A549 (cell line): ENCODE data around the gene PLEKHG4B. TPM values are rescaled to one million over a fixed set of nuclear protein-coding genes. Genes with fewer than 3 reads are reported as not detected.

Experiments used
- ATAC-seq, 2 experiments: fragments of 200-7000 bp in 1 of 2; fragments of >200 bp in 1 of 2; cut with Nextera tagmentation in 1 of 2; cut with Tn5 transposase in 1 of 2; 3 replicates each; pipeline versions ENCODE4 v1.8.0 to v1.9.1; 2018 to 2020; ENCODE audit warnings: mild to moderate bottlenecking in 1 of 2, moderate library complexity in 1 of 2
- CTCF ChIA-PET: fragments of 300-600 bp; sonication (Branson Sonifier 250); formaldehyde crosslinking; extraction: SDS; loops from one replicate; lab custom pipeline; 2021; ENCODE audit warnings: antibody characterized with exemption, inconsistent platforms; lab: Yijun Ruan, JAX
- POLR2A ChIA-PET: fragments of 350-600 bp; formaldehyde crosslinking; extraction: SDS; loops from one replicate; lab custom pipeline; 2021; ENCODE audit warnings: antibody characterized with exemption, inconsistent platforms; lab: Yijun Ruan, JAX
- DNase-seq, 2 experiments: peaks; one replicate each; pipeline versions ENCODE4 v3.0.0 to v3.0.0-alpha.2; 2011 to 2016; ENCODE audit warnings: low read depth in 1 of 2, low spot score in 1 of 2
- FAIRE-seq: peaks from 2 replicates; lab custom pipeline; 2011; peaks lifted over from hg19 to GRCh38; lab: Jason Lieb, UNC
- H3K27ac ChIP-seq, 2 experiments: fragments of >200 bp; sonication (Bioruptor Twin); formaldehyde crosslinking; 3 replicates each; pipeline ENCODE4 v1.5.1; 2016 to 2017
- H3K4me1 ChIP-seq: fragments of >200 bp; sonication (Bioruptor Twin); formaldehyde crosslinking; 3 replicates; pipeline ENCODE4 v1.6.1; 2016
- H3K4me2 ChIP-seq: fragments of >200 bp; sonication (Bioruptor Twin); formaldehyde crosslinking; 3 replicates; pipeline ENCODE4 v1.6.1; 2016
- H3K4me3 ChIP-seq: fragments of >200 bp; sonication (Bioruptor Twin); formaldehyde crosslinking; 3 replicates; pipeline ENCODE4 v1.5.1; 2016
- H3K9me3 ChIP-seq: fragments of >200 bp; sonication (Bioruptor Twin); formaldehyde crosslinking; 3 replicates; pipeline ENCODE4 v1.6.1; 2016
- BHLHE40 ChIP-seq: IDR thresholded peaks from 2 replicates; pipeline ENCODE4 v1.6.1; 2012; ENCODE audit warnings: low read depth, low read length, inconsistent platforms
- CBX2 ChIP-seq: fragments of 200-600 bp; sonication (generic); IDR thresholded peaks from 2 replicates; pipeline ENCODE4 v1.6.1; 2016; ENCODE audit warnings: low read depth, mild to moderate bottlenecking, borderline replicate concordance
- CBX8 ChIP-seq: fragments of 200-600 bp; sonication (generic); IDR thresholded peaks from 2 replicates; pipeline ENCODE4 v1.6.1; 2016
- CEBPB ChIP-seq, 2 experiments: fragments of >200 bp in 1 of 2; sonication (Bioruptor Twin) in 1 of 2; formaldehyde crosslinking in 1 of 2; IDR thresholded peaks; 2 replicates each; pipeline ENCODE4 v1.6.1; 2012 to 2016
- EP300 ChIP-seq, 2 experiments: fragments of >200 bp; sonication (Bioruptor Twin); formaldehyde crosslinking; IDR thresholded peaks; 2 replicates in 1 of 2; 3 replicates in 1 of 2; pipeline ENCODE4 v1.6.1; 2016 to 2017
- FOSB ChIP-seq: fragments of 250-450 bp; sonication (Bioruptor Pico); IDR thresholded peaks from 2 replicates; pipeline ENCODE4 v1.5.0; 2020; ENCODE audit warnings: mild to moderate bottlenecking, moderate library complexity
- FOSL2 ChIP-seq, 2 experiments: fragments of 450-650 bp in 1 of 2; fragments of >200 bp in 1 of 2; sonication (Bioruptor Twin) in 1 of 2; formaldehyde crosslinking; IDR thresholded peaks; 2 replicates each; pipeline versions ENCODE4 v1.5.0 to v1.6.1; 2016 to 2020; ENCODE audit warnings: mild to moderate bottlenecking in 1 of 2, moderate library complexity in 1 of 2
- FOXS1 ChIP-seq: fragments of 250-450 bp; sonication (Bioruptor Pico); IDR thresholded peaks from 2 replicates; pipeline ENCODE4 v1.5.0; 2020; ENCODE audit warnings: mild to moderate bottlenecking, moderate library complexity
- GATA3 ChIP-seq: IDR thresholded peaks from 2 replicates; pipeline ENCODE4 v1.6.1; 2012; ENCODE audit warnings: borderline replicate concordance
- HEYL ChIP-seq: fragments of 250-450 bp; sonication (Bioruptor Pico); IDR thresholded peaks from 2 replicates; pipeline ENCODE4 v1.8.0; 2021; ENCODE audit warnings: mild to moderate bottlenecking, moderate library complexity
- HOXB13 ChIP-seq: fragments of 250-450 bp; sonication (Bioruptor Pico); IDR thresholded peaks from 2 replicates; pipeline ENCODE4 v1.5.0; 2020; ENCODE audit warnings: low read depth, mild to moderate bottlenecking, moderate library complexity
- HOXB5 ChIP-seq: fragments of 250-450 bp; sonication (Bioruptor Pico); IDR thresholded peaks from 2 replicates; pipeline ENCODE4 v1.5.0; 2020; ENCODE audit warnings: mild to moderate bottlenecking, moderate library complexity
- JUNB ChIP-seq: fragments of >200 bp; sonication (Bioruptor Twin); formaldehyde crosslinking; IDR thresholded peaks from 2 replicates; pipeline ENCODE4 v1.6.1; 2016
- KDM1A ChIP-seq: fragments of 200-600 bp; sonication (generic); IDR thresholded peaks from 2 replicates; pipeline ENCODE4 v1.6.1; 2016; ENCODE audit warnings: low read depth, mild to moderate bottlenecking
- KDM5A ChIP-seq: fragments of 200-600 bp; sonication (generic); IDR thresholded peaks from 2 replicates; pipeline ENCODE4 v1.6.1; 2016; ENCODE audit warnings: antibody characterized with exemption, mild to moderate bottlenecking
- NFE2L2 ChIP-seq: fragments of 150-350 bp; conservative IDR thresholded peaks from 2 replicates; pipeline ENCODE4 v1.6.1; 2014; ENCODE audit warnings: low read length
- POLR2A ChIP-seq: IDR thresholded peaks from 2 replicates; pipeline ENCODE4 v1.6.1; 2012; ENCODE audit warnings: mild to moderate bottlenecking, low read length
- POLR2AphosphoS2 ChIP-seq: conservative IDR thresholded peaks from 2 replicates; pipeline ENCODE4 v1.6.1; 2012; ENCODE audit warnings: low read length, improper control_type of control experiment, inconsistent platforms
- RAD21 ChIP-seq, 2 experiments: fragments of >200 bp in 1 of 2; sonication (Bioruptor Twin) in 1 of 2; formaldehyde crosslinking in 1 of 2; IDR thresholded peaks in 1 of 2; conservative IDR thresholded peaks in 1 of 2; 2 replicates in 1 of 2; 3 replicates in 1 of 2; pipeline ENCODE4 v1.6.1; 2012 to 2018; ENCODE audit warnings: inconsistent platforms in 1 of 2
- RARB ChIP-seq: fragments of 250-450 bp; sonication (Bioruptor Pico); IDR thresholded peaks from 2 replicates; pipeline ENCODE4 v1.8.0; 2021; ENCODE audit warnings: mild to moderate bottlenecking, moderate library complexity
- RFX5 ChIP-seq: fragments of 450-650 bp; IDR thresholded peaks from 2 replicates; pipeline ENCODE4 v1.7.1; 2014; ENCODE audit warnings: antibody characterized with exemption, mild to moderate bottlenecking, moderate library complexity
- SREBF2 ChIP-seq: fragments of 450-650 bp; IDR thresholded peaks from 2 replicates; pipeline ENCODE4 v1.6.1; 2014; ENCODE audit warnings: mild to moderate bottlenecking, moderate library complexity
- TFCP2L1 ChIP-seq: fragments of 250-450 bp; sonication (Bioruptor Pico); IDR thresholded peaks from 2 replicates; pipeline ENCODE4 v1.5.0; 2021; ENCODE audit warnings: mild to moderate bottlenecking
- ZNF302 ChIP-seq: fragments of 250-450 bp; sonication (Bioruptor Pico); IDR thresholded peaks from 2 replicates; pipeline ENCODE4 v1.9.0; 2021; ENCODE audit warnings: inconsistent platforms, mild to moderate bottlenecking, moderate library complexity
- WGBS: methylation state at CpG from one replicate; pipeline ENCODE4 v1.1.6; 2017; ENCODE audit errors: missing lambda C conversion rate; 5-methylcytosine and 5-hydroxymethylcytosine counted together
- polyA plus RNA-seq, 4 experiments: library from polyadenylated mRNA; depleted of rRNA in 3 of 4; stranded (reverse); fragments of >200 nt; fragmentation: RNase III in 1 of 4; extraction: RNeasy Plus Mini Kit Qiagen cat#74134 plus additional on column Dnase treatment in 1 of 4; gene quantifications; 2 replicates in 3 of 4; 3 replicates in 1 of 4; pipeline ENCODE4 v1.2.3, GENCODE V29; 2011 to 2017
- TF ChIP-seq, protein P1 (sequence below): fragments of 450-650 bp; IDR thresholded peaks from 2 replicates; pipeline ENCODE4 v1.6.1; 2014; ENCODE audit warnings: antibody characterized with exemption
- TF ChIP-seq, protein P2 (sequence below): fragments of 200-600 bp; sonication (generic); IDR thresholded peaks from 2 replicates; pipeline ENCODE4 v1.6.1; 2016; ENCODE audit warnings: antibody characterized with exemption, mild to moderate bottlenecking, moderate library complexity
- TF ChIP-seq, protein P3 (sequence below): fragments of 150-350 bp; IDR thresholded peaks from 2 replicates; pipeline ENCODE4 v1.6.1; 2014; ENCODE audit warnings: low read depth, mild to moderate bottlenecking, low read length
- TF ChIP-seq, protein P4 (sequence below): IDR thresholded peaks from 2 replicates; pipeline ENCODE4 v1.6.1; 2012

The PLEKHG4B gene
- polyA plus RNA-seq, 2 of the 4 experiments (the other 2 are of a cell fraction): 0.57 to 0.59 TPM

DNA sequence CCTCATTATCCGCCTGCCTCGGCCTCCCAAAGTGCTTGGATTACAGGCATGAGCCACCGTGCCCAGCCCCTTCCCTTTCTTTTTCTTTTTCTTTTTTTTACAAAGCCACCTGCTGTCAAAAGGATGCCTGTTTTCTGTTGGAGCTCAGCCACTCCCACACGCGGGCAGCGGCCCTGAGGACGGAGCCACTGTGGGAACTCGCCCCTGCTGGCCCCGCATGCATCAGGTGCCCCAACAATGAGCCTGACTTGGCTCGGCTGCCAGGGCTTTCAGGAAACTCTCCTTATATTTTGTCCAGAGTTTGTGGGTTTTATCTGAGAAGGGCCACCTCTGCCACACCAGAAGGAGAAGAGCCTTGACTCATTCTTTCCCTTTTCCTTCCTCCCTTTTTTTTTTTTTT, 62.3 kb downstream of the PLEKHG4B start:
- CTCF ChIA-PET: interaction anchor here (0.7 to 1.2 kb wide), 2 partner anchors 22 to 26 kb away, joined by 3 to 4 read pairs; no protein-coding TSS in a partner anchor
- no peak for DNase-seq
- TF ChIP-seq CBX2 (no peak), FOXS1 (CRISPR knock-in tag) (no peak), FOSL2 (IDR thresholded peaks at IDR 0.05) (no peak), FOSL2 (CRISPR knock-in tag; IDR thresholded peaks at IDR 0.05) (no peak), SREBF2 (no peak), FOSB (no peak), JUNB (no peak), POLR2A (no peak), KDM5A (no peak), NFE2L2 (no peak), TFCP2L1 (CRISPR knock-in tag) (no peak)
- TF ChIP-seq, protein P1, sequence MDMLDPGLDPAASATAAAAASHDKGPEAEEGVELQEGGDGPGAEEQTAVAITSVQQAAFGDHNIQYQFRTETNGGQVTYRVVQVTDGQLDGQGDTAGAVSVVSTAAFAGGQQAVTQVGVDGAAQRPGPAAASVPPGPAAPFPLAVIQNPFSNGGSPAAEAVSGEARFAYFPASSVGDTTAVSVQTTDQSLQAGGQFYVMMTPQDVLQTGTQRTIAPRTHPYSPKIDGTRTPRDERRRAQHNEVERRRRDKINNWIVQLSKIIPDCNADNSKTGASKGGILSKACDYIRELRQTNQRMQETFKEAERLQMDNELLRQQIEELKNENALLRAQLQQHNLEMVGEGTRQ: no peak
- TF ChIP-seq, protein P2, sequence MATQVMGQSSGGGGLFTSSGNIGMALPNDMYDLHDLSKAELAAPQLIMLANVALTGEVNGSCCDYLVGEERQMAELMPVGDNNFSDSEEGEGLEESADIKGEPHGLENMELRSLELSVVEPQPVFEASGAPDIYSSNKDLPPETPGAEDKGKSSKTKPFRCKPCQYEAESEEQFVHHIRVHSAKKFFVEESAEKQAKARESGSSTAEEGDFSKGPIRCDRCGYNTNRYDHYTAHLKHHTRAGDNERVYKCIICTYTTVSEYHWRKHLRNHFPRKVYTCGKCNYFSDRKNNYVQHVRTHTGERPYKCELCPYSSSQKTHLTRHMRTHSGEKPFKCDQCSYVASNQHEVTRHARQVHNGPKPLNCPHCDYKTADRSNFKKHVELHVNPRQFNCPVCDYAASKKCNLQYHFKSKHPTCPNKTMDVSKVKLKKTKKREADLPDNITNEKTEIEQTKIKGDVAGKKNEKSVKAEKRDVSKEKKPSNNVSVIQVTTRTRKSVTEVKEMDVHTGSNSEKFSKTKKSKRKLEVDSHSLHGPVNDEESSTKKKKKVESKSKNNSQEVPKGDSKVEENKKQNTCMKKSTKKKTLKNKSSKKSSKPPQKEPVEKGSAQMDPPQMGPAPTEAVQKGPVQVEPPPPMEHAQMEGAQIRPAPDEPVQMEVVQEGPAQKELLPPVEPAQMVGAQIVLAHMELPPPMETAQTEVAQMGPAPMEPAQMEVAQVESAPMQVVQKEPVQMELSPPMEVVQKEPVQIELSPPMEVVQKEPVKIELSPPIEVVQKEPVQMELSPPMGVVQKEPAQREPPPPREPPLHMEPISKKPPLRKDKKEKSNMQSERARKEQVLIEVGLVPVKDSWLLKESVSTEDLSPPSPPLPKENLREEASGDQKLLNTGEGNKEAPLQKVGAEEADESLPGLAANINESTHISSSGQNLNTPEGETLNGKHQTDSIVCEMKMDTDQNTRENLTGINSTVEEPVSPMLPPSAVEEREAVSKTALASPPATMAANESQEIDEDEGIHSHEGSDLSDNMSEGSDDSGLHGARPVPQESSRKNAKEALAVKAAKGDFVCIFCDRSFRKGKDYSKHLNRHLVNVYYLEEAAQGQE: no peak
- Histone ChIP-seq H3K9me3 (peaks cover 3% of the 10 kb centered on the region; the same call in 2 of the 3 replicates), H3K4me1 (no peaks in the 10 kb centered on the region), H3K27ac (no peak overlapping the region), H3K4me2 (no peak overlapping the region), H3K4me3 (no peak overlapping the region)
- ATAC-seq: no peak
- no peak for FAIRE-seq
- POLR2A ChIA-PET: no interaction called here
- 87% methylated on average over 10 of the region's 10 CpGs for WGBS

DNA sequence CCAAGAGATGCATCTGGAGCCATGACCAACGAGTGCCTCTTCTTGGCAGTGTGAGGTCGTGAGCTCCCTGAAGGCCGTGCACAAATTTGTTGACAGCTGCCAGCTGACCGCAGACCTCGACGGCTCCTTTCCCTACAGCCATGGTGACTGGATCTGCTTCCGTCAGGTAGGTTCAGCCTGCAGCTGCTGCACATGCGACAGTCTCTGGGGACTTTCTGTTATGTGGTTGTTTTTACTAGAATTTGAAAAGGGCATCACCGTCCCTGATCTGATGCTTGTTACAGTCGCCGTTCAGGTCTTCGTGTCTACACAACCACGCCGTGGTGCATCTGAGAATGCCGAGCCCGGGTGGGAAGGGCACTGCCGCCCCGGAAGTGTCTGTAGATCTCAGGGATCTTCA, 62.9 kb downstream of the PLEKHG4B start:
- Histone ChIP-seq H3K4me1 (no peaks in the 10 kb centered on the region), H3K4me2 (no peak overlapping the region), H3K4me3 (no peak overlapping the region), H3K27ac (no peak overlapping the region), H3K9me3 (no peaks in the 10 kb centered on the region)
- 73% methylated on average over 18 of the region's 18 CpGs for WGBS
- no peak for DNase-seq
- ATAC-seq: no peak
- ChIA-PET CTCF (interaction anchor here (0.7 to 2.2 kb wide), 2 partner anchors 23 to 34 kb away, joined by 4 to 6 read pairs; no protein-coding TSS in a partner anchor), POLR2A (no interaction called here)
- no peak for TF ChIP-seq POLR2AphosphoS2
- TF ChIP-seq KDM5A: no peak
- TF ChIP-seq FOSB: no peak
- no peak for TF ChIP-seq HOXB5 (CRISPR knock-in tag)
- TF ChIP-seq POLR2A: no peak
- no peak for TF ChIP-seq RARB (CRISPR knock-in tag)
- TF ChIP-seq, protein P3, sequence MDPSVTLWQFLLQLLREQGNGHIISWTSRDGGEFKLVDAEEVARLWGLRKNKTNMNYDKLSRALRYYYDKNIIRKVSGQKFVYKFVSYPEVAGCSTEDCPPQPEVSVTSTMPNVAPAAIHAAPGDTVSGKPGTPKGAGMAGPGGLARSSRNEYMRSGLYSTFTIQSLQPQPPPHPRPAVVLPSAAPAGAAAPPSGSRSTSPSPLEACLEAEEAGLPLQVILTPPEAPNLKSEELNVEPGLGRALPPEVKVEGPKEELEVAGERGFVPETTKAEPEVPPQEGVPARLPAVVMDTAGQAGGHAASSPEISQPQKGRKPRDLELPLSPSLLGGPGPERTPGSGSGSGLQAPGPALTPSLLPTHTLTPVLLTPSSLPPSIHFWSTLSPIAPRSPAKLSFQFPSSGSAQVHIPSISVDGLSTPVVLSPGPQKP: no peak
- no peak for TF ChIP-seq RFX5
- TF ChIP-seq BHLHE40: no peak
- TF ChIP-seq HOXB13 (CRISPR knock-in tag): no peak
- TF ChIP-seq EP300 (IDR thresholded peaks at IDR 0.05): no peak
- TF ChIP-seq, protein P4, sequence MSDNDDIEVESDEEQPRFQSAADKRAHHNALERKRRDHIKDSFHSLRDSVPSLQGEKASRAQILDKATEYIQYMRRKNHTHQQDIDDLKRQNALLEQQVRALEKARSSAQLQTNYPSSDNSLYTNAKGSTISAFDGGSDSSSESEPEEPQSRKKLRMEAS: no peak
- no peak for TF ChIP-seq CEBPB (IDR thresholded peaks at IDR 0.05)
- TF ChIP-seq CBX8: no peak
- no peak for TF ChIP-seq KDM1A
- no peak for TF ChIP-seq ZNF302 (CRISPR knock-in tag)
- no peak for TF ChIP-seq HEYL (CRISPR knock-in tag)
- TF ChIP-seq RAD21 (conservative IDR thresholded peaks at IDR 0.05 in 1 of 2, IDR thresholded peaks at IDR 0.05 in 1 of 2): no peak
- TF ChIP-seq GATA3: no peak
- FAIRE-seq: no peak
